CD4-positive, alpha-beta T cell (primary cell): ENCODE measurements around the gene NKAPL. TPM values are rescaled to one million over a fixed set of nuclear protein-coding genes. Genes with fewer than 3 reads are reported as not detected.
A peak's percentile ranks its signal among the peaks of the same experiment; 100 is the strongest.

ENCODE experiments used
- ATAC-seq: fragments of 200-7000 bp; cut with Tn5 transposase; one replicate; pipeline ENCODE4 v1.10.0; 2022; ENCODE audit warnings: mild to moderate bottlenecking; ENCODE audit not compliant: poor library complexity
- CTCF ChIA-PET: fragments of 350-600 bp; sonication (Branson Sonifier 250); formaldehyde crosslinking; loops from one replicate; lab custom pipeline; 2021; ENCODE audit warnings: antibody characterized with exemption, inconsistent platforms; lab: Charles Lee
- POLR2A ChIA-PET: fragments of 350-600 bp; sonication (Branson Sonifier 250); formaldehyde crosslinking; loops from one replicate; lab custom pipeline; 2021; ENCODE audit warnings: antibody characterized with exemption, inconsistent platforms; lab: Charles Lee
- DNase-seq, 14 experiments: peaks; one replicate each; pipeline ENCODE4 v3.0.0-alpha.2; 2013 to 2020; ENCODE audit warnings: mixed read lengths in 2 of 14
- H3K27ac ChIP-seq, 2 donors: one replicate each; pipeline versions ENCODE4 v1.5.1 to v1.7.0; 2013; ENCODE audit warnings: low read length in 2 of 2, low read depth in 1 of 2, mild to moderate bottlenecking in 1 of 2
- H3K27me3 ChIP-seq, 2 experiments: 1 replicate in 1 of 2; 2 replicates in 1 of 2; pipeline versions ENCODE4 v1.6.1 to v1.7.0; 2013; ENCODE audit warnings: low read length in 2 of 2, control low read depth in 1 of 2, mild to moderate bottlenecking in 1 of 2, moderate library complexity in 1 of 2; ENCODE audit not compliant: insufficient read depth in 2 of 2, control insufficient read depth in 1 of 2
- H3K36me3 ChIP-seq: one replicate; pipeline ENCODE4 v1.6.1; 2013; ENCODE audit warnings: low read length, control low read depth; ENCODE audit not compliant: insufficient read depth
- H3K4me1 ChIP-seq: one replicate; pipeline ENCODE4 v1.6.1; 2013; ENCODE audit warnings: low read length, control low read depth; ENCODE audit not compliant: insufficient read depth
- H3K4me3 ChIP-seq: one replicate; pipeline ENCODE4 v1.5.1; 2013; ENCODE audit warnings: mild to moderate bottlenecking, low read length, moderate library complexity
- H3K9me3 ChIP-seq, 2 experiments: 1 replicate in 1 of 2; 2 replicates in 1 of 2; pipeline versions ENCODE4 v1.6.1 to v1.7.0; 2013; ENCODE audit warnings: low read length in 2 of 2, mild to moderate bottlenecking in 2 of 2, control low read depth in 1 of 2, moderate library complexity in 1 of 2; ENCODE audit not compliant: control insufficient read depth in 1 of 2, insufficient read depth in 1 of 2
- H3K27ac Mint-ChIP-seq: one replicate; pipeline ENCODE4 v1.8.0; 2020; ENCODE audit warnings: mixed read lengths
- H3K27me3 Mint-ChIP-seq: one replicate; pipeline ENCODE4 v1.8.0; 2021; ENCODE audit warnings: mixed read lengths
- H3K36me3 Mint-ChIP-seq: one replicate; pipeline ENCODE4 v1.8.0; 2021; ENCODE audit warnings: low read depth, mixed read lengths
- H3K4me1 Mint-ChIP-seq: one replicate; pipeline ENCODE4 v1.8.0; 2021; ENCODE audit warnings: low read depth, mixed read lengths
- H3K4me3 Mint-ChIP-seq: one replicate; pipeline ENCODE4 v1.8.0; 2020; ENCODE audit warnings: mild to moderate bottlenecking, mixed read lengths
- H3K9me3 Mint-ChIP-seq: one replicate; pipeline ENCODE4 v1.8.0; 2020; ENCODE audit warnings: mixed read lengths
- CTCF ChIP-seq: fragments of 200-600 bp; IDR thresholded peaks from one replicate; pipeline ENCODE4 v1.8.0; 2022; ENCODE audit warnings: antibody characterized with exemption, mild to moderate bottlenecking
- intact Hi-C, 2 experiments: fragments of 100-400 bp; cut with DNase I in 1 of 2; cut with micrococcal nuclease in 1 of 2; formaldehyde crosslinking; loops; one replicate each; pipeline versions ENCODE4 v1.15.1 to v1.9.0; 2023 to 2025; cut with DNase I, micrococcal nuclease
- total RNA-seq, 174 experiments: library from RNA in 2 of 174; stranded (reverse) in 2 of 174; gene quantifications; one replicate each; pipeline ENCODE4 v1.2.3 and lab custom pipeline; 2021 to 2026

The NKAPL gene
- total RNA-seq, 2 experiments from 2014 or later = not detected

GRCh38 chr6:28215425-28215824 lies 43.7 kb upstream of the NKAPL start:
- no peaks in the 10 kb centered on the region for H3K36me3 Mint-ChIP-seq
- POLR2A ChIA-PET = no interaction called here
- intact Hi-C loops = no loop called here
- peaks cover 24% of the 10 kb centered on the region for H3K4me1 ChIP-seq
- H3K4me3 ChIP-seq = no peak overlapping the region
- H3K4me1 Mint-ChIP-seq = peaks cover 23% of the 10 kb centered on the region
- DNase-seq (no peak), ATAC-seq (no peak)
- no peaks in the 10 kb centered on the region for H3K36me3 ChIP-seq
- peaks cover 81 to 92% of the 10 kb centered on the region in 2 experiments for H3K27me3 ChIP-seq
- CTCF ChIA-PET = no interaction called here
- H3K9me3 ChIP-seq = peaks cover 0 to 34% of the 10 kb centered on the region in 2 experiments
- H3K27me3 Mint-ChIP-seq = peaks cover 97% of the 10 kb centered on the region
- no peaks in the 10 kb centered on the region for H3K9me3 Mint-ChIP-seq
- no peak for TF ChIP-seq CTCF
- no peak overlapping the region for H3K4me3 Mint-ChIP-seq
- H3K27ac ChIP-seq = no peak overlapping the region
- no peak overlapping the region for H3K27ac Mint-ChIP-seq

GRCh38 chr6:28217890-28218289 lies 41.2 kb upstream of the NKAPL start:
- H3K27me3 Mint-ChIP-seq = peaks cover 97% of the 10 kb centered on the region
- peaks cover 10% of the 10 kb centered on the region for H3K4me1 Mint-ChIP-seq
- Histone ChIP-seq H3K9me3 (peaks cover 0 to 20% of the 10 kb centered on the region in 2 experiments), H3K4me3 (no peak overlapping the region), H3K27ac (no peak overlapping the region), H3K27me3 (peaks cover 72 to 83% of the 10 kb centered on the region in 2 experiments), H3K36me3 (no peaks in the 10 kb centered on the region), H3K4me1 (peaks cover 11% of the 10 kb centered on the region)
- H3K9me3 Mint-ChIP-seq = no peaks in the 10 kb centered on the region
- H3K36me3 Mint-ChIP-seq = no peaks in the 10 kb centered on the region
- no peak overlapping the region for H3K27ac Mint-ChIP-seq
- no peak overlapping the region for H3K4me3 Mint-ChIP-seq
- DNase-seq (no peak), ATAC-seq (no peak)
- ChIA-PET POLR2A (no interaction called here), CTCF (interaction anchor here (0.7 kb wide), 1 partner anchor 840 kb away, joined by 3 read pairs; no protein-coding TSS in a partner anchor)
- intact Hi-C loops = no loop called here
- TF ChIP-seq CTCF = no peak

GRCh38 chr6:28218312-28219248 lies 40.5 kb upstream of the NKAPL start:
- intact Hi-C loops = no loop called here
- Mint-ChIP-seq H3K4me3 (peak overlapping the region; percentile 17), H3K9me3 (no peaks in the 10 kb centered on the region), H3K4me1 (peaks cover 8% of the 10 kb centered on the region), H3K27ac (no peak overlapping the region), H3K27me3 (peaks cover 97% of the 10 kb centered on the region), H3K36me3 (no peaks in the 10 kb centered on the region)
- no peaks in the 10 kb centered on the region for H3K36me3 ChIP-seq
- peak overlapping the region; percentile 52 for H3K4me3 ChIP-seq
- no peak for TF ChIP-seq CTCF
- peaks cover 69 to 83% of the 10 kb centered on the region in 2 experiments for H3K27me3 ChIP-seq
- ATAC-seq (no peak), DNase-seq (peak in 5 of 14 experiments; percentile 5 to 51 (median 27))
- H3K9me3 ChIP-seq = peaks cover 0 to 20% of the 10 kb centered on the region in 2 experiments
- peaks cover 10% of the 10 kb centered on the region for H3K4me1 ChIP-seq
- no peak overlapping the region for H3K27ac ChIP-seq
- POLR2A ChIA-PET = no interaction called here
- CTCF ChIA-PET = no interaction called here
